ENCODE results near the gene PRMT9.

PRMT9 gene

GRCh38 chr4:147724468-147725201, 40.7 kb upstream of the PRMT9 start:
- H3K27ac ChIP-seq = no peak overlapping the region
- DNase-seq (ENCODE audit: low spot score) = no peak
- TF ChIP-seq, protein P1, sequence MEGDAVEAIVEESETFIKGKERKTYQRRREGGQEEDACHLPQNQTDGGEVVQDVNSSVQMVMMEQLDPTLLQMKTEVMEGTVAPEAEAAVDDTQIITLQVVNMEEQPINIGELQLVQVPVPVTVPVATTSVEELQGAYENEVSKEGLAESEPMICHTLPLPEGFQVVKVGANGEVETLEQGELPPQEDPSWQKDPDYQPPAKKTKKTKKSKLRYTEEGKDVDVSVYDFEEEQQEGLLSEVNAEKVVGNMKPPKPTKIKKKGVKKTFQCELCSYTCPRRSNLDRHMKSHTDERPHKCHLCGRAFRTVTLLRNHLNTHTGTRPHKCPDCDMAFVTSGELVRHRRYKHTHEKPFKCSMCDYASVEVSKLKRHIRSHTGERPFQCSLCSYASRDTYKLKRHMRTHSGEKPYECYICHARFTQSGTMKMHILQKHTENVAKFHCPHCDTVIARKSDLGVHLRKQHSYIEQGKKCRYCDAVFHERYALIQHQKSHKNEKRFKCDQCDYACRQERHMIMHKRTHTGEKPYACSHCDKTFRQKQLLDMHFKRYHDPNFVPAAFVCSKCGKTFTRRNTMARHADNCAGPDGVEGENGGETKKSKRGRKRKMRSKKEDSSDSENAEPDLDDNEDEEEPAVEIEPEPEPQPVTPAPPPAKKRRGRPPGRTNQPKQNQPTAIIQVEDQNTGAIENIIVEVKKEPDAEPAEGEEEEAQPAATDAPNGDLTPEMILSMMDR (IDR thresholded peaks at IDR 0.05) = no peak
- H3K4me3 ChIP-seq = no peak overlapping the region

DNA sequence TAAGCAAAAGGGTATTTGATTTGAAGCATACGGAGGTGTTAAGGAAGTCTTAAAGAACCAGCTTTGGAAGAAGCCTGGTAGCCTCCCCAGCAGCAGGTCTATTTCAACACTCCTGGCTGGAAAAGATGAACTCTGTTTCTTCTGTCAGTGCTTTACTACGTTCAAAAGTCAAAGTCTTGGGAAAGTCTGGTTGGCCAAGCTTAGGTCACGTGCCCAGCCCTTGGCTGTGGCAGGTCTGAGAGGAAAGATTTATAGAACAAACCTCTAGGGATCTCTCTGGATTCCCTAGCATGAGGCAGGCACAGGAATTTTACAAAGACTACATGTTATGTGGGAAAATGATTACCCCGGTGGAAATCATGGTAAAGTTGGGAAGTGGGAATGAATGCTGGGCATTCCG, 39.4 kb upstream of the PRMT9 start:
- Histone ChIP-seq H3K4me3 (no peak overlapping the region), H3K27ac (peak overlapping the region in 1 of 2 donors; percentile 3)
- DNase-seq (ENCODE audit: low spot score) = peak; percentile 81
- TF ChIP-seq, protein P1 (IDR thresholded peaks at IDR 0.05) = no peak

DNA sequence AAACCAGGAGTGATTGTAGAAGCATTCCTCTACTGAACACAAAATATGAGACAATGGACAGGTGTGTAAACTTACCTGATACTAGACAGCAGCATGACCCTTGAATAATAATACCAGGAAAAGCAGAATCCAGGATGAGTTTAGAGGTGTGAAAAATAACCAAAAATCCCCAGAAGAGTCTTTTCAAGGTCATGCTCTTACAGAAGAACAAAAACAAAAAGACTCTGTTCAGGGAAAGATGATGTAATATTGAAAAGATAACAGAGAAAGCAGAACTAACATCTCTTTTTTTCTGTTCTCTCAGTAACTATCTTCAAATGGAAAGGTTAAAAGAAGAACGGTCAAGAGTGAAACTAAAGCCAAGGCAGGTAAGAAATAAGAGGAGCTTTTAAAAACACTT, 33.9 kb upstream of the PRMT9 start:
- DNase-seq (ENCODE audit: low spot score) = no peak
- Histone ChIP-seq H3K27ac (no peak overlapping the region), H3K4me3 (no peak overlapping the region)
- TF ChIP-seq, protein P1 (IDR thresholded peaks at IDR 0.05) = no peak

GRCh38 chr4:147714575-147715401, 30.8 kb upstream of the PRMT9 start:
- DNase-seq (ENCODE audit: low spot score) = no peak
- Histone ChIP-seq H3K27ac (no peak overlapping the region), H3K4me3 (no peak overlapping the region)
- TF ChIP-seq, protein P1 (IDR thresholded peaks at IDR 0.05) = no peak

DNA sequence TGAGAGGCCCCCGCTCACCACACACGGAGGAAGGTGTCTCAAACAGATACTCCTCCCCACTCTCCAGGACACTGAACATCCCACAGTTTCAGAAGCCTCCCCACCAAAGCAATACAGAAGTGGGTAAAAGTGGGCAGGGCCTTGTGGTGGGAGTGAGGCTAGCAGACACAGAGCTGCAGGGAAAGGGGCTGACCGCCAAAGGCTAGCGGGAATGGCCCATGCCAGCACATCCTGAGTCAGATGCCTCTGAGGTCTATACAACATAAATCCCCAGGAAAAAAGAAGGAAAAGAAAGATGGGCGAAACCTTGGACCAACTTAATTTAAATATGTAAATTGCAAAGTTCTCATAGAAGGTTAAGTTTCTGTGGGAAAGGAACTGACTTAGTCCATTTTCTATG, 26.0 kb upstream of the PRMT9 start:
- TF ChIP-seq, protein P1 (IDR thresholded peaks at IDR 0.05) = no peak
- Histone ChIP-seq H3K27ac (no peak overlapping the region), H3K4me3 (no peak overlapping the region)
- DNase-seq (ENCODE audit: low spot score) = no peak

- DNase-seq (ENCODE audit: low spot score) = no peak
- TF ChIP-seq, protein P1 (IDR thresholded peaks at IDR 0.05) = peak; percentile 66
- peak overlapping the region; percentile 26 for H3K4me3 ChIP-seq
- H3K27ac ChIP-seq = no peak overlapping the region
These were observed 24.1 kb upstream of the PRMT9 start for GRCh38 chr4:147707892-147708672.
